Endometrial microvascular endothelial cells (primary cell): ENCODE results near the gene NFYB. TPM values are rescaled to one million over a fixed set of nuclear protein-coding genes. Genes with fewer than 3 reads are reported as not detected.

Experiments
- in situ Hi-C: cut with HindIII; loops from 2 replicates; pipeline ENCODE4 v1.10.0; 2017; ENCODE audit warnings: low sequenced_read_pairs, low pct_unique_long_range_greater_than_20kb; ENCODE audit errors: inconsistent ontology term
- total RNA-seq: library from RNA; depleted of rRNA; stranded (reverse); fragments of >200 nt; gene quantifications from one replicate; pipeline ENCODE4 v1.2.3, GENCODE V29; 2015; ENCODE audit errors: inconsistent ontology term

The NFYB gene
- total RNA-seq, 1 donor from 2014 or later, result 10.5 TPM

GRCh38 chr12:104073699-104074098 is 64.3 kb downstream of the NFYB start:
- in situ Hi-C loops, result no loop called here

GRCh38 chr12:104072099-104072498 is 65.9 kb downstream of the NFYB start:
- in situ Hi-C loops, result no loop called here

Other genes with a start within 250 kb of the NFYB start
- gene HSP90B1, start 207.8 kb downstream of the NFYB start, total RNA-seq, result 501 TPM
- 27.0 TPM for gene TDG, start 172.3 kb downstream of the NFYB start, total RNA-seq
- gene GLT8D2, start 88.0 kb downstream of the NFYB start, total RNA-seq, result 0.19 TPM
- gene HCFC2, start 73.7 kb downstream of the NFYB start, total RNA-seq, result 17.2 TPM
- gene TXNRD1, start 77.6 kb upstream of the NFYB start, total RNA-seq, result 966 TPM
- gene EID3, start 165.5 kb upstream of the NFYB start, total RNA-seq, result 1.5 TPM